Astrocyte (in vitro differentiated cells and primary cell): ENCODE data around the gene AFF3.

Experiments used
- CTCF ChIP-seq: IDR thresholded peaks from 2 replicates; pipeline ENCODE4 v1.5.1; 2011; ENCODE audit warnings: low read depth, mild to moderate bottlenecking, inconsistent platforms, low read length, moderate library complexity; ENCODE audit not compliant: insufficient read depth
- EZH2 ChIP-seq: IDR thresholded peaks from 2 replicates; pipeline ENCODE4 v1.6.1; 2012; ENCODE audit warnings: mild to moderate bottlenecking, low read length, inconsistent platforms; ENCODE audit not compliant: insufficient read depth

GRCh38 chr2:99772591-99773331 lies 369.6 kb downstream of the AFF3 start:
- TF ChIP-seq EZH2 (no peak), CTCF (no peak)
